ENCODE data around the gene SIM2.

SIM2 gene

DNA sequence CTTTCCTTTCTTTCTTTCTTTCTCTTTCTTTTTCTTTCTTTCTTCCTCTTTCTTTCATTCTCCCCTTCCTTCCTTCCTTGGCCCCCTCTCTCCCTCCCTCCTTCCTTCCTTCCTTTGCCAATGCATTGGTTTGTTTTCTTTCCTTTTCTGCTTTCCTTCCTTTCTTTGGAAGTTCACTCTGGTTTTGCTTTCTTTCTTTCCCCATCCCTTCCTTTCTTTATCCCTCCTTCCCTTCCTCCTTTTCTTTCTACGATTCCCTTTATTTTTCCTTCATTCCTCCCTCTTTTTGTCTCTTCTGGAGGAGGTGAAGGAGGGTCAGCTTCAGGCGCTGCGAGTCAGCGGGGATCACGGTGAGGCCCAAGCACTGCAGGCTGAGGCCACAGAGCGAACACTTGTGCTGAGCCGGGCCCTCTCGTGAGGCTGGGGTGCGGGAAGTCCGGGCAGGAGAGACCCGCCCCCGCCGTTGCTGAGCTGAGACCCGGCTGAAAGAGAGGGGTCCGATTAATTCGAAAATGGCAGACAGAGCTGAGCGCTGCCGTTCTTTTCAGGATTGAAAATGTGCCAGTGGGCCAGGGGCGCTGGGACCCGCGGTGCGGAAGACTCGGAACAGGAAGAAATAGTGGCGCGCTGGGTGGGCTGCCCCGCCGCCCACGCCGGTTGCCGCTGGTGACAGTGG lies 1.5 kb downstream of the SIM2 start:
- no peak for DNase-seq (ENCODE audit: low read depth, low spot score)

DNA sequence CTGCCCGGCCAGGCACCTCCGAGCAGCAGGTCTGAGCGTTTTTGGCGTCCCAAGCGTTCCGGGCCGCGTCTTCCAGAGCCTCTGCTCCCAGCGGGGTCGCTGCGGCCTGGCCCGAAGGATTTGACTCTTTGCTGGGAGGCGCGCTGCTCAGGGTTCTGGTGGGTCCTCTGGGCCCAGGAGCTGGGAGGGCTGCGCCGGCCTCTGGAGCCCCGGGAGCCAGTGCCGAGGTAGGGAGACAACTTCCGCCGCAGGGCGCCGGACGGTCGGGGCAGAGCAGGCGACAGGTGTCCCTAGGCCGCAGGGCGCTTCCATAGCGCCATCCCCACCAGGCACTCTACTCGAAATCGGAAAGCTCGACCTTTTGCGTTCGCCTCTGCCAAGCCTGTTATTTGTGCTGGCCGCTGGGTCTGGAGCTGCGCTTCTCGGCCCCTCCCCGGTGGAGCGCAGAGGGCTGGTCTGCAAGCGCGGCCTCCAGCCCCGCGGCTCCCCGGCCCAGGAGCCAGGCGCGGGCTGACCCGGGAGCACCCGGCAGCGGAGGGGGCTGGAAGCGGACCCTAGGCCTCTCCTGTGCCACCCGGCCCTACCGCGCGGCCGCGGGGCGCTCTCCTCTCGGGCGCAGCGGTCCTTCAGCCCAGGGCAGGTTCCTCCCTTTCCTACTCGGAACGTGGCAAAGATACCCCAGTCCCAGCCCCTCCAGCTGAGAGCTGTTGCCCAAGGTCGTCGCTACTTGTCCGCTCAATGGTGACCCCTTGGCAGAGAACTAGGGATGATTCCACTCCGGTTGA lies 2.2 kb downstream of the SIM2 start:
- no peak for DNase-seq (ENCODE audit: low read depth, low spot score)

DNA sequence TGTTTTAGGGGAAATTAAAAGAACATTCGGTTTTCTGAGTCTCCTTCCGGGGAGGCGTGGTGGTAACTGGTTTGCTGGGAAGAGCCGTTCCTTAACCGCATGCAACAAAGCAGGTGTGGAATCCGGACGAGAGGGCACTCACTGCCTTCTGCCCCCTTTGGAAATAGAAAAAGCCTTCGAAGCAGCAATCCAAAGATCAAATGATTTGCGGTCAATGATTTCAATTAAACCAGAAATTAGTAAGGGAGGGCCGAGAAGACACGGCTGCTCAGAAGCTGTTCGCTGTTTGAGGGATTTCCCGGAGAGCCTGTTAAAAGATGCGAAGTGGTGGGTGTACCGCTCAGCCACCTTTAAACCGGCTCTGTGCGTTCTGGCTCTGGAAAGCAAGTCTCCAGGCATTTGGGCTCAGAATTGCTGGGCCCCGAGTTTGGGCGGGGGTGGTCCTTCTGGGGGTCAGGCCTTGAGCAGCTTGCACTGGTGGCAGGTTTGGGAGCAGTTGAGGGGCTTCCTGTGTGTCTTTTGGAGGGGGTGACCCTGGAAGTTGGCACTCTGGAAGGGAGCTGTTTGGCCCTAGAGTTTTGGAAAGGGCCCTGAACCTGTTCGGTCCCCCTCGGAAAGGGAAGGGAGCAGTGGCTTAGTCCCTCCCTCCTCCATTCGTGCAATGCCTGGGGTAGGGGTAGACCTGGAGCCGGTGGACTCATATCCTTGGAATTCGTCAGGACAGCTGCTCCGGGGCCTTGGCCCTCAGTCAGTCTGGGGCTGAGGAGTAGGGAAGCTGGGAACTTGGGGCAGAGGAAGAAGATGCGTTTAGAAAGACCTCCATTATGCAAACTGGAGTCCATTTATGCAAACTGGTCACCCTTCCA lies 3.1 kb downstream of the SIM2 start:
- DNase-seq (ENCODE audit: low read depth, low spot score), result no peak

DNA sequence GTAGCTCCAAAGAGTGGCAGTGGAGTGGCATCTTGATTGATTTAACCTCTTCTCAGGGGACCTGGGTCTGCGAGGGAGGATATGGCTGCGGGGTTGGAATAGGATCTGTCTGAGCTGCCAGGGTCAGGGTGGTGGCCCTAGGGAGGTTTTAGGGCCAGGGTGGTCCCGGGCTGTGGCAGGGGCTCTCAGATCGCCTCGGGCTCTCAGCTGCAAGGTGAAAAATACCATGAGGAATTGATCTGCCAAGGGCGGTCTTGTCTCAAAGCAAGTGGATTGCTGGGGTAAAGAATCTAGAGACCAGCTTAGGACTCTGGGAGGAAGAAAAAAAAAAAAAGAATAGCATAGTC lies 3.7 kb downstream of the SIM2 start:
- no peak for DNase-seq (ENCODE audit: low read depth, low spot score)

DNA sequence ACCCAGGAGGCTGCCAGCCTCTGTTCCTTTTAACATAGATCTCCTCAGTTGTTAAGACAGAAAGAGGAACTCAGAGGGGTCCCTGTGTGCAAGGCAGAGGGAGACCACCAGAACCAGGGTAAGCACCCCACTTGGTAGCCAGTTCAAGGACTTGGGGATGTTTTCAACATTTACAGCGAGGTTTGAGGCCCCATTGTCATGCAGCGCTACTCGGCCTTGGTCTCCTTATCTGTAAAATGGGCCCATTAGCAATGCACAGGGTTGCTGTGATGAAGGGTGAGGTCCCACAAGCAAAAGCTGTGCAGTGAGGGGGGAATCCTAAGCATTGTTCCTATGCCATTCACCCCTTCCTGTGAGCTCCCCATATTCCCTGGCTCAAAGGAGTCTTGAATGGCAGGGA lies 4.2 kb downstream of the SIM2 start:
- no peak for DNase-seq (ENCODE audit: low read depth, low spot score)

DNA sequence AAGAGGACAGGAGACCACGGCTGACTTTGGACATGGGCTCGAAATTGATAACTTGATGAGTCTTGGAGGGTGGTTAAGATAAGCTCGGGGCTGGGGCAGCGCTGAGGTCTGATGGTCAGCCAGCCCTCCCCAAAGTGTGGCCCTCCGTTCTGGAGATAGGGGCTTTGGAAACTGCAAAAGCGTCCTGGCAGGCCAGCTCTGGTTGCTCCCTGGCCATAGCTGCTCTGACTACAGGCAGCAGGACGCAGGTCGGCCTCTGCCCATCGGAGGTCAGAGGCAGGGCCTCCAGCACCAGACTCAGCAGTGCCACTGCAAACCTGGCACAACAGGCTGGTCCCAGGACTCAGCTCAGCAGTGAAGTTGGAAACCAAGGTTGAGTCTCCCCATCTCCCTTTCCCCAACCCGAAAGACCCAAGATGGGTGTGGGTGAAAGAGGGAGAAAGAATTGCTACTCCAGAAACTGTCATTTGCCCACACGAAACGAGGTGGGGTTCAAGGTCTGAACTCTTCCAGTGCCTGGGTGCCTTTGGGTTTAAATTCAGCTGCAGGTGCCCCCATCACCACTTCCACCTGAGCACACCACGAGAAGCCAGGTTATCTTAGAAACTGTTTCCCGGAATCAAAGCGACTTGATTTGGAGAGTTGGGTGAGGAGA lies 4.8 kb downstream of the SIM2 start:
- DNase-seq (ENCODE audit: low read depth, low spot score), result no peak

DNA sequence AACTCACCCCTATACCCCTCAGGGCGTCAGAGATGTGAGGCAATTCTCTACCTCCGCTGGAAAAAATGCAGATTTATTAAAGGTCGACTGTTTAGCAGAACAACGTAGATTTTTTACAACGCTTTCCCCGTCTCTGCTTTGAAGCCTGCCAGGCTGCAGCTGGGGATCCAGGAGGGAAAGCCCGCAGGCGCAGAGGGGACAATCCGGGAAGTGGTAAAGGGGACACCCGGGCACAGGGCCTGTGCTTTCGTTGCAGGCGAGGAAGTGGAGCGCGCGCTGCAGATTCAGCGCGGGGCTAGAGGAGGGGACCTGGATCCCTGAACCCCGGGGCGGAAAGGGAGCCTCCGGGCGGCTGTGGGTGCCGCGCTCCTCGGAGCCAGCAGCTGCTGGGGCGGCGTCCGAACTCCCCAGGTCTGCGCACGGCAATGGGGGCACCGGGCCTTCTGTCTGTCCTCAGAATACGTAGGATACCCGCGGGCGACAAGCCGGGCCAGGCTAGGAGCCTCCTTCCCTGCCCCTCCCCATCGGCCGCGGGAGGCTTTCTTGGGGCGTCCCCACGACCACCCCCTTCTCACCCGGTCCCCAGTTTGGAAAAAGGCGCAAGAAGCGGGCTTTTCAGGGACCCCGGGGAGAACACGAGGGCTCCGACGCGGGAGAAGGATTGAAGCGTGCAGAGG lies 5.5 kb downstream of the SIM2 start:
- DNase-seq (ENCODE audit: low read depth, low spot score), result no peak

DNA sequence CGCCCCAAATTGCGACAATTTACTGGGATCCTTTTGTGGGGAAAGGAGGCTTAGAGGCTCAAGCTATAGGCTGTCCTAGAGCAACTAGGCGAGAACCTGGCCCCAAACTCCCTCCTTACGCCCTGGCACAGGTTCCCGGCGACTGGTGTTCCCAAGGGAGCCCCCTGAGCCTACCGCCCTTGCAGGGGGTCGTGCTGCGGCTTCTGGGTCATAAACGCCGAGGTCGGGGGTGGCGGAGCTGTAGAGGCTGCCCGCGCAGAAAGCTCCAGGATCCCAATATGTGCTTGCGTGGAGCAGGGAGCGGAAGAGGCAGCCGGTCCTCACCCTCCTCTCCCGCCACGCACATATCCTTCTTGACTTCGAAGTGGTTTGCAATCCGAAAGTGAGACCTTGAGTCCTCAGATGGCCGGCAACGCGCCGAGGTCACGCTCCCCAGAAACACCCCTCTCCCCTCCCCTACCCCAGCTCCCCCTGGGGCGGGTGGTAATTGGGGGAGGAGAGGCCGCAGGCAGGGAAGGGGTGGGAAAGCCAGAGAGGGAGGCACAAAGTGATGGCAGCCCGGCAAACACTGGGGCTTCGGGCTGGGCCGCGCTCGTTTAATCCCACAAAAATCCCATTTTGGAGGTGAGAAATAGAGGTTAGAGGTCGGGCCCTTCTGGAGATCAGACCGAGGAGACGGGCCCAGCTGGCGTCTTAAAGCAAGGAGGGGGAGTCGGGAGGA lies 6.2 kb downstream of the SIM2 start:
- no peak for DNase-seq (ENCODE audit: low read depth, low spot score)

DNA sequence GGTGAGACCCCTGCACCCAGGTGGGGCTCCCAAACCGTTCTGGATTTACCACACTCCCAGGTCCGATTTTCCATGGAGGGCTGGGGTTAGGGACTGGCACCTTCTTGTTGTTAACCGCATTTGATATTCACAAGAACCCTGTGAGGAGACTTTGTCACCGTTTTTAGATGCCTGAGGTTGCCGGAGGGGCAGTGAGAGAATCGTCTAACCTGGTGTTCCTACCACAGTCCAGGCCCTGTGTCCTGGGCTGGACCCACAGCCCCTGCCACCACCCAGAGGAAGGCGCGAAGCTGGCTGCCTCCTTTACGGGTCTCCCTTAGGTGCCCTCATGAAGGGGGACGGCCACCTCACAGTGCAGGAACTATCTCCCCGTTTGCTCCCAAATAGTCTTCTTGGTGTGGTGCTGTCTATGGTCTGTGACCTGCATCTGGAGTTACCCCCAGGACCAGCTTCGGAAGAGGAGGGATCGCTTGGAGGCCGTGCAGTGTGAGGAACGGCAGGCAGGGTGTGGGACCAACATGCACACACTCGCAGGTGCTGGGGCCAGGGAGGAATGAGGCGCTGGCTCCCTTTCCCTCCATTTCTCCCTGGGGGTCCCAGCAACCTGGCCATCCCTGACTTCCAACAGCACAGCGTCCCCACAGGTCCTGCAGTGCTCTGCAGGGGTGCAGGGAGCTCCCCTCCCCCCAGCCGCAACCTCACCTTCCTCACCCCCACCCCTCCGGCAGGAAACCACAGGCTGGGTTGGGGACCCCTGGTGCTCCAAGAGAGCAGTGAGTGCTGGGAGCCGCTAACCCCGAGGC lies 7.0 kb downstream of the SIM2 start:
- no peak for DNase-seq (ENCODE audit: low read depth, low spot score)

DNA sequence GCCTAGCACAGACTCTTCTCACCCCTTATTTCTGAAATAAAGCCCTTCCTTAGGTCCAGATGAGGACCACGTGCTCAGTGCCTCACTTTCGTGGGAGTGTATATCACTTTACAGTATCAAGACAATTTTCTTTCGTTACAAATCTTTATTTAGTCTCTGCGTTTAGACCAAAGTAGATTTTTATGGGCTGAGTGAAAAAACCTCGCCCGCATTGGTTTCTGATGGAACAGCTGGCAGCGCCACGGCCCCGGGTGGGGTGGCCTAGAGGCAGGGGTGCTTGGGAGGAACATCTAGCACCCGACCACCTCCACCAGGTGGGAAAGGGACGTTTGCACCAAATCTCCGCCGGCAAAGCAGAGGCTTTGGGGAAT lies 7.6 kb downstream of the SIM2 start:
- DNase-seq (ENCODE audit: low read depth, low spot score), result no peak

DNA sequence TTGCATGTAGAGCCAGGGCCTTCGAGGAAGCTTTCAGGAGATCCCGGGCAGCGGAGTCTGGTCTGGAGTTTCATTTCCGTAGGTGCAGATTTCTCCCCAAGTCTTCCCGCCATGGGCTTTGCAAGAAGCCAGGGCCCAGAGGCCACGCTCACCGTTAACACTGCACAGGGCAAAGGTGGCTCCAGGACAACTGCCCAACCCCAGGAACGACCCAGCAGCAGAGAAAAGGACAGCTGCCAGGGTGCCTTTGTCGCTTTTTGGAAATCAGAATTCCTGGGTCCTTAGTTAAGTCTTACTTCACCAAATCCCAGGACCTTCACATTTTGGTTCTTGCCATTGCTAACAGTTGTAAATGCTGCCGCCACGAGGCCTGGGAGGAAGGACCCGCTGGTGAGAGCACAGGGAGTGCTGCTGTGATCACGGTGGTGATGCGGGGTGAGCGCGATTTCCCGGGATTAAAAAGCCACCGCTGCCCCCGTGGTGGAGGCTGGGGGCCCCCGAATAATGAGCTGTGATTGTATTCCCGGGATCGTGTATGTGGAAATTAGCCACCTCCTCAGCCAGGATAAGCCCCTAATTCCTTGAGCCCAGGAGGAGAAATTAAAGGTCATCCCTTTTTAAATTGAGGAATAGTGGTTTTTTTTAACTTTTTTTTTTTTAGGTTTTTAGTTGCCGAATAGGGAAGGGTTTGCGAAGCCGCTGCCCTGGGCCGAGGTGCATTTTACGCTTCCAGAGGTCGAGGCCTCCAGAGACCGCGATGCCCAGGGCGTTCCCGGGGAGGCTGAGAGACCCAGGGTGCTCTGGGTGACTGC lies 8.2 kb downstream of the SIM2 start:
- no peak for DNase-seq (ENCODE audit: low read depth, low spot score)

DNA sequence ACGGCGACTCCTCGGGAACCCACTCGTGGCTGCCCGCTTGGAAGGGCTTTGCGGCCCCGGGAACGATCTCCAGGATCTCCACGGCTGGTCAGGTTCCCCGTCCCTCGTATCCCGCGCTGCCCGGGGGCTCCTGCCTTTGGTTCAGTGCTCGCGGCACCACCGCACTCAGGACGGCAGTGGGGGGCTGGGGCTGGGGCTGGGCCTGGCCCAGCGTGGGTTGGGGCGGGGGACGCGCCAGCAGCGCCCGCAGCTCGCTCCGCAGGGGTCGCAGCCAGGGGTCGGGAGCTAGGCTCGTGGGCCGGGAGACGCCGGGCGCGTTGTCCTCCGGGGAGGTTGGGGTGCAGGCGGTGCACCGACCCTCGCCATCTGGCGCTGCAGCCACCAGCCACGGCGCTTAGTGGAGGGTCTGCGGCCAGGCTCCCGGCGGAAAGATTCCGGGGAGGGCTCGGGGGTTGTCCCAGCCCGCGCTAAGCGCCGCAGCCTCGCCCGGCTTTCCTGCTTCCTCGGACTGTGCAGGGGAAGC lies 8.9 kb downstream of the SIM2 start:
- no peak for DNase-seq (ENCODE audit: low read depth, low spot score)

DNA sequence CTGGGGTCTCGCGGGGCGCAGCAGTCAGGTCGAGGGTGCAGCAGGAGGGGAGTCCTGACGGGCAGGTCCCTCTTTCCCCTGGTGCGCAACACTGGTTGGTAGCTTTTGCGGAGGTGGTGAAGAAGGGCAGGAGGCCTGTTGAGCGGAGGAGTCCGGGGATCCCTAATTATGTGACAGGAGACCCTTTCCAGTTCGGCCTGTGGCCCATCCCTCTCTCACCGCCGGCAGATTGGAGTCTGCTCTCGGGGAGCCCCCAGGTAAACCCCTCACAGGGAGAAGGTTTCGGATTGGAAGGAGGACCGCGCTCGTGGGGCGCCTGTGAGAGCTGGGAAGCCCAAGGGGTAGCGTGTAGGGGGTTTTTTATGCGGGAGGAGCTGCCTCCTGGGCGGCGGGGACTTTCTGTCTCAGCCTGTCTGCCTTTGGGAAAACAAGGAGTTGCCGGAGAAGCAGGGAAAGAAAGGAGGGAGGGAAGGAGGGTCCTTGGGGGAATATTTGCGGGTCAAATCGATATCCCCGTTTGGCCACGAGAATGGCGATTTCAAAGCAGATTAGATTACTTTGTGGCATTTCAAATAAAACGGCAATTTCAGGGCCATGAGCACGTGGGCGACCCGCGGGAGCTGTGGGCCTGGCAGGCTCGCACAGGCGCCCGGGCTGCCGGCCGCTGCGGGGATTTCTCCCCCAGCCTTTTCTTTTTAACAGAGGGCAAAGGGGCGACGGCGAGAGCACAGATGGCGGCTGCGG lies 9.5 kb downstream of the SIM2 start:
- DNase-seq (ENCODE audit: low read depth, low spot score), result no peak

DNA sequence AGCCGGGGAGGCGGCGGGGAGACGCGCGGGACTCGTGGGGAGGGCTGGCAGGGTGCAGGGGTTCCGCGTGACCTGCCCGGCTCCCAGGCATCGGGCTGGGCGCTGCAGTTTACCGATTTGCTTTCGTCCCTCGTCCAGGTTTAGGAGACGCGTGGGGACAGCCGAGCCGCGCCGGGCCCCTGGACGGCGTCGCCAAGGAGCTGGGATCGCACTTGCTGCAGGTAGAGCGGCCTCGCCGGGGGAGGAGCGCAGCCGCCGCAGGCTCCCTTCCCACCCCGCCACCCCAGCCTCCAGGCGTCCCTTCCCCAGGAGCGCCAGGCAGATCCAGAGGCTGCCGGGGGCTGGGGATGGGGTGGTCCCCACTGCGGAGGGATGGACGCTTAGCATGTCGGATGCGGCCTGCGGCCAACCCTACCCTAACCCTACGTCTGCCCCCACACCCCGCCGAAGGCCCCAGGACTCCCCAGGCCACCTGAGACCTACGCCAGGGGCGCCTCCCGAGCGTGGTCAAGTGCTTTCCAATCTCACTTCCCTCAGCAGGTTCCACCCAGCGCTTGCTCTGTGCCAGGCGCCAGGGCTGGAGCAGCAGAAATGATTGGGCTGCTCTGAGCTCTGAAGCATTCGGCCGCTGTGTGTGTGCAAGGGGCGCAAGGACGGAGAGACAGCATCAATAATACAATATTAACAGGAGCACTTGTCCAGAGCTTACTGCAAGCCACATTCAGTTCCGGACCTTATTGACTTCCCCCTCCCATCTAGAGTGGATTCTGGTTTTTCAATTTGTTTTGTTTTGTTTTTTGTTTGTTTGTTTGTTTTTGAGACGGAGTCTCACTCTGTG lies 10.3 kb downstream of the SIM2 start:
- no peak for DNase-seq (ENCODE audit: low read depth, low spot score)

DNA sequence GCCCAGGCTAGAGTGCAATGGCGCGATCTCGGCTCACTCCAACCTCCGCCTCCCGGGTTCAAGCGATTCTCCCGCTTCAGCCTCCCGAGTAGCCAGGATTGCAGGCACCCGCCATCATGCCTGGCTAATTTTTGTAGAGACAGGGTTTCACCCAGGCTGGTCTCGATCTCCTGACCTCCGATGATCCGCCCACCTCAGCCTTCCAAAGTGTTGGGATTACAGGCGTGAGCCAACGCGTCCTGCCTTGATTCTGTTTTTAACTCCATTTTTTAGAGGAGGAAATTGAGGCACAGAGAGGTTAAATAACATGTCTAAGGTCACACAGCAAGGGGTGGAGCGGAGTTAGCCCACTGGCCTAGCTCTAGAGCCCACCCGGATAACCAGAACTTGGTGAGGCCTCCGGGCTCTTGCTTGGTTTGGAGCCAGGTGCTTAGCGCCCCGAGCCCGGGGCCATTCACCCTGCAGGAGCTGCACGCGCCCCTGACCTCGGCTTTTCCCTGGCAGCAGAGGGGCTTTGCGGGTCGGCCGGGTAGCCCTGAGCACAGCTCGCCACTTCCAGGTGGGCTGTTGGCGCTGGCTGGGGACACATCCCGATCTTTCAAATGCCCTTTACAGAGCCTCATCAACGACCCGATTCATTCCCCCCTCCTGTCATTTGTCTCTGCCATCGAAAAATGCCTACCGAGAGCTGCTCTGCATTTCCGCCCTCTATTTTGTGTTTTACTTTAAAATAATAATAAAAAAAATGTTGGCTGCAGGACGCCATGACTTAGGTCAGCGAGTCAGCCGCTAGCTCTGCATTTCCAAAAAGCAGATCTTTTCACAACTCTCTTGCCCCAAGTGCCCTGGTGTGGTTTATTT lies 11.2 kb downstream of the SIM2 start:
- no peak for DNase-seq (ENCODE audit: low read depth, low spot score)

DNA sequence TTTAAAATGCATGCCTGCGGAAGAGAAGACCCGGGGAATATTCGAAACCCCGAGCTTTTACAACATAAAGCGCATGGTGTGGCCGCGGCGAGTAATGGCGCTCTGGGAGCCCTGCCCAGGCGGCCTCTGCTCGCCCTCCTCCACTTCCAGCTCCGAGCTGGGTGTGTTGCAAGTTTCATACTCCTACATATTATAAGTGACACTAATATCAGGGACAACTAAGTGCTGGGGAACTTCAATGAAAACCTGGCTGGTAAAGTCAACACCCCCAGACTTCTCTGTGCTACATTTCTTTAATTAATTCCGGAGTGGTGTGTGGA lies 11.8 kb downstream of the SIM2 start:
- no peak for DNase-seq (ENCODE audit: low read depth, low spot score)

DNA sequence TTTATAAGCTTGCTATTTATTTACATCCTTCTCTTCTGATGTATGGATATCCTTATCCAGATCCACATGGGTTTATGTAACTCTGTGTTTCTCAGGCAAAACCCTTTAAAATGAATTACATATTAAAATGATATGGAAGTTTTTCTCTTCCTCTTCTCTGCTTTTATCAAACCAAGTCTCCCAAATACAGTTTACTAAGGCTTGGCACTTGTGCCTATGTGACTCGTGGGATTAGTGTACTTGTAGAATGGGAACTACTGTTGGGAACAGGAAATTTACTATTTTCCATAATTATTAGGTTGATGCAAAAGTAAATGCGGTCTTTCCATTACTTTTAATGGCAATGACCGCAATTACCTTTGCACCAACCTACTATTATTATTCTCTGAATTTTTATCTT lies 14.8 kb downstream of the SIM2 start:
- no peak for DNase-seq (ENCODE audit: low read depth, low spot score)

Data from brain pericyte (primary cell).